Esophagus muscularis mucosa (tissue), 4 donors: Measurements from ENCODE around the gene ENAM. TPM values are rescaled to one million over a fixed set of nuclear protein-coding genes. Genes with fewer than 3 reads are reported as not detected.

Experiments
- DNase-seq: peaks from one replicate; pipeline ENCODE4 v3.0.0-alpha.2; 2017; ENCODE audit errors: extremely low spot score
- H3K27ac ChIP-seq, 4 donors: fragments of 200-600 bp; sonication (generic); replicated peaks in 1 of 4; 1 replicate in 3 of 4; 2 replicates in 1 of 4; pipeline ENCODE4 v1.5.1; 2016 to 2019; ENCODE audit warnings: mild to moderate bottlenecking in 1 of 4
- H3K27me3 ChIP-seq, 4 donors: fragments of 200-600 bp; sonication (generic); one replicate each; pipeline versions ENCODE4 v1.5.1 to v1.6.0; 2016 to 2019
- H3K36me3 ChIP-seq, 4 donors: fragments of 200-600 bp; sonication (generic); one replicate each; pipeline ENCODE4 v1.5.1; 2016 to 2019
- H3K4me1 ChIP-seq, 4 donors: fragments of 200-600 bp; sonication (generic); one replicate each; pipeline ENCODE4 v1.5.1; 2016 to 2019
- H3K4me3 ChIP-seq, 4 donors: fragments of 200-600 bp; sonication (generic); 1 replicate in 2 of 4; 2 replicates in 2 of 4; pipeline ENCODE4 v1.5.1; 2016 to 2019; ENCODE audit warnings: mild to moderate bottlenecking in 4 of 4, moderate library complexity in 1 of 4
- H3K9me3 ChIP-seq, 4 donors: fragments of 200-600 bp; sonication (generic); 1 replicate in 3 of 4; 2 replicates in 1 of 4; pipeline ENCODE4 v1.5.1; 2016 to 2019
- EP300 ChIP-seq: sonication (generic); formaldehyde crosslinking; IDR thresholded peaks from one replicate; pipeline ENCODE4 v1.6.1; 2017; ENCODE audit warnings: antibody characterized with exemption
- POLR2A ChIP-seq: fragments of 450-650 bp; IDR thresholded peaks from one replicate; pipeline ENCODE4 v1.6.1; 2017; ENCODE audit warnings: antibody characterized with exemption, moderate library complexity, mild to moderate bottlenecking, low read depth
- POLR2AphosphoS5 ChIP-seq, 2 donors: sonication (generic); formaldehyde crosslinking; IDR thresholded peaks; one replicate each; pipeline ENCODE4 v1.6.1; 2017; ENCODE audit warnings: antibody characterized with exemption in 2 of 2
- WGBS: methylation state at CpG from one replicate; pipeline ENCODE4 v1.1.5; 2018; 5-methylcytosine and 5-hydroxymethylcytosine counted together
- intact Hi-C: fragments of 100-400 bp; cut with DNase I; formaldehyde crosslinking; loops from one replicate; pipeline ENCODE4 v1.15.1; 2023
- total RNA-seq, 4 donors: library from RNA; depleted of rRNA; stranded (reverse); fragments of >200 nt; gene quantifications; one replicate each; pipeline versions ENCODE4 v1.1.0 to v1.2.1, GENCODE V29; 2016
- TF ChIP-seq, protein P1 (sequence below), 3 experiments: fragments of 200-600 bp in 2 of 3; fragments of 450-650 bp in 1 of 3; sonication (generic) in 2 of 3; IDR thresholded peaks; one replicate each; pipeline ENCODE4 v1.5.1; 2017 to 2019; ENCODE audit warnings: antibody characterized with exemption in 3 of 3, mild to moderate bottlenecking in 2 of 3, moderate library complexity in 1 of 3

ENAM gene
- total RNA-seq, 4 donors from 2014 or later, result not detected

DNA sequence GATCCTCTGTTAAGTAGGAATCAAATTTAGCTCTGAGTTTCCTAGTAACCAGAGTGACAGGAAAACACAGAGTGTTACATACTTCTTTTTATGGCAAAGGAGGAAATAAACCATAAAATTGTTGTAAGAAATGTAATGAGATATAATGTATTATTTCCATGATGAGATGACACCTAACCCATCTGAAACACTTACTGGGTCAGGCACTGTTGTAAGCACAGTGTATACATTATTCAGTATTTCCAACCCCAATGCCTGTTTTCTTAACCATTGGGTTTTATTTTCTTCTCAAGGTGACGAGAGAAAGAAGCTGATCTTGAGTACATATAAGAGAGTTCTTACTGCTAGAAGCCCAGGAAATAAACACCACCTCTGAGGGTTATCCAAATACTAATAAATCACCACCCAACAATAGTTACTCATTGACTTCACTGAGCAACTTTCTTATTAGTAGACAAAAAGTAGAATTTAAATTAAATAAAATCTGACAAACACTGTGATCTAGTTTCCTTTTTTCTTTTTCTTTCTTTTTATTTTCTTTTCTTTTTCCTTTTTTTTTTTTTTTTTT is 4.2 kb upstream of the ENAM start:
- Histone ChIP-seq H3K4me1 (no peaks in the 10 kb centered on the region), H3K27me3 (no peaks in the 10 kb centered on the region), H3K4me3 (no peak overlapping the region), H3K27ac (no peak overlapping the region), H3K9me3 (no peaks in the 10 kb centered on the region), H3K36me3 (no peaks in the 10 kb centered on the region)
- intact Hi-C loops, result no loop called here
- 47% methylated on average over 1 of the region's 1 CpG for WGBS
- no peak for DNase-seq
- TF ChIP-seq, protein P1, sequence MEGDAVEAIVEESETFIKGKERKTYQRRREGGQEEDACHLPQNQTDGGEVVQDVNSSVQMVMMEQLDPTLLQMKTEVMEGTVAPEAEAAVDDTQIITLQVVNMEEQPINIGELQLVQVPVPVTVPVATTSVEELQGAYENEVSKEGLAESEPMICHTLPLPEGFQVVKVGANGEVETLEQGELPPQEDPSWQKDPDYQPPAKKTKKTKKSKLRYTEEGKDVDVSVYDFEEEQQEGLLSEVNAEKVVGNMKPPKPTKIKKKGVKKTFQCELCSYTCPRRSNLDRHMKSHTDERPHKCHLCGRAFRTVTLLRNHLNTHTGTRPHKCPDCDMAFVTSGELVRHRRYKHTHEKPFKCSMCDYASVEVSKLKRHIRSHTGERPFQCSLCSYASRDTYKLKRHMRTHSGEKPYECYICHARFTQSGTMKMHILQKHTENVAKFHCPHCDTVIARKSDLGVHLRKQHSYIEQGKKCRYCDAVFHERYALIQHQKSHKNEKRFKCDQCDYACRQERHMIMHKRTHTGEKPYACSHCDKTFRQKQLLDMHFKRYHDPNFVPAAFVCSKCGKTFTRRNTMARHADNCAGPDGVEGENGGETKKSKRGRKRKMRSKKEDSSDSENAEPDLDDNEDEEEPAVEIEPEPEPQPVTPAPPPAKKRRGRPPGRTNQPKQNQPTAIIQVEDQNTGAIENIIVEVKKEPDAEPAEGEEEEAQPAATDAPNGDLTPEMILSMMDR (IDR thresholded peaks at IDR 0.05), result no peak
- no peak for TF ChIP-seq POLR2A
- no peak for TF ChIP-seq POLR2AphosphoS5 (IDR thresholded peaks at IDR 0.05)

DNA sequence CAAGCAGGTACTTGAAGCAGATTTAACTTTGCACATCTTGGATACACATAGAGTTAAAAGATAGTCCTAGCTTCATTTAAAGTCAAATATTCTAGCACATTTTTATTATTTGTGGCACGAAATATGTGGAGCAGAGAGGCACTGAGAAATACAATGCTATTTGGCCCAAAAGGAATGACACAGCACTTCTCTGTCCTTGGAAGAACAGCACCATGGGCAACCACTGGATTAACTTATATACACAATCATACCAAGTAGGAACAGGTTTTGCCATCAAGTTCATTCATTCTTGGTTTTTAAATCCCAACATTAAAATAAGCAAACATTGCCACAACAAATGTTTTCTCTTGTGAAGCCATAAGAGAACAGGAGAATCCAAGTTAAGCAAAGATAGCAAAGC is 924 bp upstream of the ENAM start:
- Histone ChIP-seq H3K27ac (no peak overlapping the region), H3K27me3 (no peaks in the 10 kb centered on the region), H3K4me3 (no peak overlapping the region), H3K36me3 (no peaks in the 10 kb centered on the region), H3K4me1 (no peaks in the 10 kb centered on the region), H3K9me3 (no peaks in the 10 kb centered on the region)
- WGBS, result 64% methylated on average over 1 of the region's 1 CpG
- intact Hi-C loops, result no loop called here
- no peak for DNase-seq
- no peak for TF ChIP-seq POLR2AphosphoS5 (IDR thresholded peaks at IDR 0.05)
- TF ChIP-seq, protein P1 (IDR thresholded peaks at IDR 0.05), result no peak
- TF ChIP-seq EP300, result no peak
- no peak for TF ChIP-seq POLR2A

DNA sequence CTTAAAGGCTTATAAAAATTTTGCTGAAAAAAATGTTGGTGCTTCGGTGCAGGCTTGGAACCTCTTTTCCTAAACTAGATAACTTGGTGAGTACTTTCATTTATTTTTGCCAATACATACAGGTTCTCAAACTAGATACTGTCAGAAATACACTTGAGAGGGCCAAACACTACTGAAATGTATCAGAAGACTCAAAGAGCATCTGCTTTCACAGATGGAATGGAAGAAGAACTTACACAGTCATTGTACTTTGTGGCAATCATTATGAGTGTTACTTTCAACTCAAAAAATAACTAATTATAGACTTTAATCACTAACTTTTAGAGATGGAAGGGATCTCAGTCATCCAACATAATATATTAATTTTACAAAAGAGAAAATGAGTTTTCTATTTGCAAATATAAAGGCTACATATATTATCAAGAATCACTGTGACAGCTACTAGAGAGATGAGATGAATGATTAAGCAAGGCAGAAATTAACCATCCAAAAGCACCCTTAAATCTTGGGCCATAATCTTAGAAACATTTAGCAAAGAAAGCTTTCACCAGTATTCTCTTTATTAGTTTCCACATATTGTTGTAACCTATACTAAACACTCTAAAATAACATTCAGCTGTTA is 1.0 kb downstream of the ENAM start:
- no peaks in the 10 kb centered on the region for H3K36me3 ChIP-seq
- no peak overlapping the region for H3K27ac ChIP-seq
- TF ChIP-seq, protein P1 (IDR thresholded peaks at IDR 0.05), result no peak
- TF ChIP-seq POLR2AphosphoS5 (IDR thresholded peaks at IDR 0.05) (no peak), EP300 (no peak), POLR2A (no peak)
- intact Hi-C loops, result no loop called here
- H3K27me3 ChIP-seq, result no peaks in the 10 kb centered on the region
- H3K4me1 ChIP-seq, result no peaks in the 10 kb centered on the region
- no peak overlapping the region for H3K4me3 ChIP-seq
- no peak for DNase-seq
- H3K9me3 ChIP-seq, result no peaks in the 10 kb centered on the region
- 90% methylated on average over 1 of the region's 1 CpG for WGBS

DNA sequence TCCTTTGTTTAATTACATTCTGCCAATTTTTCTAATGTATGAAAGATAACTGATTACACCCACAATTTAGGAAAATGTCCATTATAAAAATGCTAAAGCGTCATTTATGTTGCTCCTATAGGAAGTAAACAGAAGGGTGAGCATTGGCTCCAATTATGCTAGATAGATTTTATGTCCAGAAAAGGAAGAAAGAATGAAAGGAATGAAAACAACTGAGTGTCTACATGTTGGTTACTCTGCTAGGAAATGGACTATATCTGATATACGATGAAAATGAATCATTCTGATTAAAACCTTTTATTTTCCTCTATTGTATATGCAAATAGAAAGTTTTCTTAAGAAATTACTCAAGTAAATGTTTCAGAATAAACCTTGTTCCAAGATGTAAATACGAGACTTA is 1.6 kb downstream of the ENAM start:
- no peak for TF ChIP-seq POLR2AphosphoS5 (IDR thresholded peaks at IDR 0.05)
- no peak for TF ChIP-seq EP300
- TF ChIP-seq, protein P1 (IDR thresholded peaks at IDR 0.05), result no peak
- no peak for TF ChIP-seq POLR2A
- WGBS, result 72% methylated on average over 3 of the region's 3 CpGs
- Histone ChIP-seq H3K9me3 (no peaks in the 10 kb centered on the region), H3K27me3 (no peaks in the 10 kb centered on the region), H3K4me3 (no peak overlapping the region), H3K36me3 (no peaks in the 10 kb centered on the region), H3K27ac (no peak overlapping the region), H3K4me1 (no peaks in the 10 kb centered on the region)
- intact Hi-C loops, result no loop called here
- no peak for DNase-seq

DNA sequence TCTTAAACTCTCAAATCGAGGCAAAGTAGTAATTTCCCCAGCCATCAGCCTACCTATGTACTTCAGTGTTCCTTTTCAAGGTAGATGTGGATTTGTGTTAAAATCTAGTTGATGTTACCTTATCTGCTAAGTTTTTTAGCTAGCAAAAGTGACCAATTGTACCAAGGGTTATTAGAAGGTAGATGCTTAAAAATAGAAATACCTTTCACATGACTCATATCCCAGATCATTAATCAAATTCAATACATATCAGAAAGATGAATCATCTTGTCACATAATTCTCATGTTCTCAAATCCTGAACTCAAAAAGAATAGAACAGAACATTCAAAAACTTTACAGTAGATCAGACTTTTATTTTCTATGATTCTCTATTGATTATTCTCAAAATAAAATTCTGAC is 3.5 kb downstream of the ENAM start:
- no peak for DNase-seq
- no peaks in the 10 kb centered on the region for H3K9me3 ChIP-seq
- intact Hi-C loops, result no loop called here
- H3K36me3 ChIP-seq, result no peaks in the 10 kb centered on the region
- no peaks in the 10 kb centered on the region for H3K27me3 ChIP-seq
- WGBS, result 91% methylated on average over 1 of the region's 1 CpG
- H3K27ac ChIP-seq, result no peak overlapping the region
- peaks cover 2 to 3% (median 3%) of the 10 kb centered on the region in 4 donors for H3K4me1 ChIP-seq
- no peak overlapping the region for H3K4me3 ChIP-seq
- TF ChIP-seq POLR2AphosphoS5 (IDR thresholded peaks at IDR 0.05), result no peak
- TF ChIP-seq POLR2A, result no peak
- TF ChIP-seq, protein P1 (IDR thresholded peaks at IDR 0.05), result no peak
- no peak for TF ChIP-seq EP300
